A673 (cell line): Measurements from ENCODE around the gene KCNJ8.
"Not testable (repeated sequence)": the region's sequence is repeated elsewhere in the genome, so short reads cannot be mapped to it uniquely, and the experiment has no call there.

Source experiments
- EZH2 ChIP-seq: fragments of 200-600 bp; sonication (generic); IDR thresholded peaks from 2 replicates; pipeline ENCODE4 v1.6.1; 2017; ENCODE audit warnings: borderline replicate concordance, low read depth, mild to moderate bottlenecking, mixed read lengths, antibody characterized with exemption, low read length; ENCODE audit not compliant: poor library complexity, severe bottlenecking
- TF ChIP-seq, protein P1 (sequence below): fragments of 300-800, 200-600 bp; sonication (generic); conservative IDR thresholded peaks from 2 replicates; pipeline ENCODE4 v1.5.1; 2017; ENCODE audit warnings: low read depth, mild to moderate bottlenecking, antibody characterized with exemption, low read length, moderate library complexity, mixed read lengths

- TF ChIP-seq, protein P1, sequence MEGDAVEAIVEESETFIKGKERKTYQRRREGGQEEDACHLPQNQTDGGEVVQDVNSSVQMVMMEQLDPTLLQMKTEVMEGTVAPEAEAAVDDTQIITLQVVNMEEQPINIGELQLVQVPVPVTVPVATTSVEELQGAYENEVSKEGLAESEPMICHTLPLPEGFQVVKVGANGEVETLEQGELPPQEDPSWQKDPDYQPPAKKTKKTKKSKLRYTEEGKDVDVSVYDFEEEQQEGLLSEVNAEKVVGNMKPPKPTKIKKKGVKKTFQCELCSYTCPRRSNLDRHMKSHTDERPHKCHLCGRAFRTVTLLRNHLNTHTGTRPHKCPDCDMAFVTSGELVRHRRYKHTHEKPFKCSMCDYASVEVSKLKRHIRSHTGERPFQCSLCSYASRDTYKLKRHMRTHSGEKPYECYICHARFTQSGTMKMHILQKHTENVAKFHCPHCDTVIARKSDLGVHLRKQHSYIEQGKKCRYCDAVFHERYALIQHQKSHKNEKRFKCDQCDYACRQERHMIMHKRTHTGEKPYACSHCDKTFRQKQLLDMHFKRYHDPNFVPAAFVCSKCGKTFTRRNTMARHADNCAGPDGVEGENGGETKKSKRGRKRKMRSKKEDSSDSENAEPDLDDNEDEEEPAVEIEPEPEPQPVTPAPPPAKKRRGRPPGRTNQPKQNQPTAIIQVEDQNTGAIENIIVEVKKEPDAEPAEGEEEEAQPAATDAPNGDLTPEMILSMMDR, result not testable (repeated sequence)
- TF ChIP-seq EZH2, result not testable (repeated sequence)
Observed at GRCh38 chr12:21782723-21783122, 8.2 kb upstream of the KCNJ8 start.
